HG03342 (cell line): ENCODE results near the gene GNG12.

Experiments used
- ATAC-seq: cut with Tn5 transposase; IDR thresholded peaks from one replicate; pipeline ENCODE4 v1.9.1; 2021; ENCODE audit warnings: mild to moderate bottlenecking, moderate library complexity; ENCODE audit not compliant: unreplicated experiment

Gene GNG12

DNA sequence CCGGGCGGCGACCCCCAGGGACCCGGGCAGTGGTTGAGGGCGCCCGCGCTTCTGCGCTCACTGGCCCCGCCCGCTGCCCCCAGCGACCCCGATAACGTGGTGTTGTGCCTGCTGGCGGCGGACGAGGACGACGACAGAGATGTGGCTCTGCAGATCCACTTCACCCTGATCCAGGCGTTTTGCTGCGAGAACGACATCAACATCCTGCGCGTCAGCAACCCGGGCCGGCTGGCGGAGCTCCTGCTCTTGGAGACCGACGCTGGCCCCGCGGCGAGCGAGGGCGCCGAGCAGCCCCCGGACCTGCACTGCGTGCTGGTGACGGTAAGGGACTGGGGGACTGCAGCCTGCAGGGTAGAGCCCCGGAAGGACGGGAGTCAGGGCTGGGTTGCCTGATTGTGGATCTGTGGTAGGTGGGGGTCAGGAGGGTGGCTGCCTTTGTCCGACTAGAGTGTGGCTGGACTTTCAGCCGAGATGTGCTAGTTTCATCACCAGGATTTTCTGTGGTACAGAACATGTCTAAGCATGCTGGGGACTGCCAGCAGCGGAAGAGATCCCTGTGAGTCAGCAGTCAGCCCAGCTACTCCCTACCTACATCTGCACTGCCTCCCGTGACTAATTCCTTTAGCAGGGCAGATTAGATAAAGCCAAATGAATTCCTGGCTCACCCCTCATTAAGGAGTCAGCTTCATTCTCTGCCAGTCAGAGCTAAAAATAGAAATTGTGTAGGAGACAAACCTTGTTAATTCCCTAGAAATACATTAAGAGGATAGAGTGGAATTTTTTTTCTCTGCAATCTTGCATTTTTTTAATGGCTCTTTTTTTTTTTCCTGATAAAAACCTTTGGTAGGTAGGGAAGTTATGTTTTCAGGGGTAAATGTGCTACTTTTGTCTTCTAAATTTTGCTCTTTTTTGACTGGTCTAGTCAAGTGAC, 146.7 kb downstream of the GNG12 start:
- peak; percentile 22 for ATAC-seq

DNA sequence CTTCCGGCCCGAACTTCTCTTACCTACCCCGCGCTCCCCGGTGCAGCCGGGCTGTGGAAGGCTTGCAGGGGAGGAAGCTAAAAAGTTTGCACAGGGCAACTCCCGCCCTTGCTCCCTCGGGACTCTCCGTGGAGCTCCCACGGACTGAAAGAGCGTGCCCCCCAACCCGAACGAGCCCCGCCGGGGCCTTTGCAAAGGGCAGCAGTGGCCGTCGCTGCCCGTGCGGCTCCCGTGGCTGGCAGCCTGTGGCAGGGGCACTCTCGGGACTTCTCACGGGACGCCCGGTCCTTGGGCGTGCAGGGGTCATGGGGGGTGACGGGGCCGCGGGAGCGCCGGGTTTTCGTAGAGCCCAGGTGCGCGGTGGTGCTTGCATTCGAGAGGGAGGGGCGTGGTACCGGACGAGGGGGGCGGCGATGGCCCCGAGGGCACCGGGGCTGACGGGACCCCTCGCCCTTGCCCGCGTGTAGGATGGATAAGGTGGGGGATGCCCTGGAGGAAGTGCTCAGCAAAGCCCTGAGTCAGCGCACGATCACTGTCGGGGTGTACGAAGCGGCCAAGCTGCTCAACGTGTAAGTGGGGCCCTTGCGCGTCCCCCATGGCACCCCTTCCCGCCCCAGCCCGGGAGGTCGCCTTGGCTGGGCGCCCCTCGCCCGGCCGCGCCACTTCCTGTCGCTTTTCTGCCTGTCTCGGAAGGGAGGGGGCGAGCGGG, 147.6 kb downstream of the GNG12 start:
- ATAC-seq = peak; percentile 4

DNA sequence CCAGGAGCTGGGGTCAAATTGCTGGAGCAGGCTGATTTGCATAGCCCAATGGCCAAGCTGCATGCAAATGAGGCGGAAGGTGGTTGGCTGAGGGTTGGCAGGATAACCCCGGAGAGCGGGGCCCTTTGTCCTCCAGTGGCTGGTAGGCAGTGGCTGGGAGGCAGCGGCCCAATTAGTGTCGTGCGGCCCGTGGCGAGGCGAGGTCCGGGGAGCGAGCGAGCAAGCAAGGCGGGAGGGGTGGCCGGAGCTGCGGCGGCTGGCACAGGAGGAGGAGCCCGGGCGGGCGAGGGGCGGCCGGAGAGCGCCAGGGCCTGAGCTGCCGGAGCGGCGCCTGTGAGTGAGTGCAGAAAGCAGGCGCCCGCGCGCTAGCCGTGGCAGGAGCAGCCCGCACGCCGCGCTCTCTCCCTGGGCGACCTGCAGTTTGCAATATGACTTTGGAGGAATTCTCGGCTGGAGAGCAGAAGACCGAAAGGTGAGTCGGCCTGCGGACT, 148.2 kb downstream of the GNG12 start, which contains the start of gene GADD45A:
Gene GADD45A (plus strand): TSS at position 135 of the 491 bp plus-strand sequence. CDS start 294 bp downstream, at position 429.
- ATAC-seq = peak; percentile 88

DNA sequence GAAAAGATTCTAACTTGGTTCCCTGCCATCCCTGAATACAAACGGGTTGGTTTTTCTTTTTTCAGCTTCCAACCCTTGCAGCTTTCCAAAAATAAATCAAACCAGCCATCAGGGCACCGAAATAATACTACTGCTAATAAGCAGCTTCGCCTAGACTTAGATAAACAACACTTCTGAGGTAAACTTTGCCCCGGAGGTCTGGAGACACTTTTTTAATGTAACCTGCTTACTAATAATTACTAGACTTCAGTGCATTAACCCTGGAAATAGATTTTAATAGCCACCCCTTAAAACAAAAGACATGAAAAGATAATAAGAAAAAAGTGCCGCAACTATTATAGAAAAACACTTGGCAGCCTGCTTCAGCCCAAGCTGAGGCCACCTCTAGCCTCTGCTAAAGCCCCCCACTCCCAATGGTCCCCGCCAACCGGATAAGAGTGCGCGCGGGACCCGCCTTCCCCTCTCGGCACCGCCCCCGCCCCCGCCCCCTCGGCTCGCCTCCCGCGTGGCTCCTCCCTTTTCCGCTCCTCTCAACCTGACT, 148.7 kb downstream of the GNG12 start:
- no peak for ATAC-seq

DNA sequence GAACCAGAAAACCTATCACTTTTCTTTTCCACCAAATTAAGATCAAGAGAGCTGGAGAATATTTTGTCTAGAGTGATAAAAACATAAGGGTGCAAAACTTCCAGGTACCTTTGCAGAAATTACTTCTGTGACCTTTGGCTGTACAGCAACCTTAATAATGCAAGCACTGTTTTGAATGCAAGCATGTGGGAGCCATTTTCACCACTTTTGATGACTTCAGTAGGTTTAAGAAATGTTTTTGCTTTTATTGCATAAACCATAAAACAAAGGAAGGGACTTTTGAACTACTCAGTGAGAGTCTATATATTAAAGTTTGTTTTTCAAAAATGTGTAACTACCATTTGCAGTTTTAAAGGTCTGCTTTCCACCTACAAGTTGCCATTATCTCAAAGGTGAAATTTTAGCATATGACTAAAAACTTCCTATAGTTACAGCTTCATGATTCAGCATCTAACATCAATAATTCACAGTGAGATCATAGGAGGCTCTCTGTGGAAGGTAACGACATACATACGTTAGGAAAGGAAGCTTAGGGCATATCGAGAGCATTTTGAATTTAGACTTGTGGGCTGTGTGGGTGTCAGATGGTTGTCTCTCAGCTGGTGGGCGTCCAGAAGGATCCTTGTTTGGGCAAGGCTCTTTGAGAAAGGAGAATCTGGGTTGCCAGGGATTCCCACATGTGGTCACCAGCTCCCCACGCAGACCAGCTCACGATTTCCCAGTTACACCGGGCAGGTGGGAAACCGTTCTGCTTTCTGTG, 149.3 kb downstream of the GNG12 start:
- no peak for ATAC-seq

DNA sequence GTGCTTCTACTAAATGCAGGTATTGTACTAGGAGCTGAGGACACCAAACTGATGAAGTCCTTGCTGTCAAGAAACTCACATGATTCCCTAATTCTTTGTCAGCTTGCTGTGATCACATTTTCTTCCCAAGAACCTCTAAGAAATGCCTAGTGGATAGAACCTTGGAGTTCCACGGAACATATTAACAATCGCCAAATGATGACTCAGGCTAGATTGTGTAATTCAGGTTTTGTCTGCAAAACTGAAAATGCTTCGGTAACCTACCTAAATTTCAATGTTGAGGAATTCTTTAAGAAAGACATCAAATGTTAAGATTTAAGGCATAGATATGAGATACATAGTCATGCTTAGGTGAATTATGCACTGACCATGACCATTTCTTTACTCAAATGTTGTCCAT, 150.0 kb downstream of the GNG12 start:
- ATAC-seq = no peak

DNA sequence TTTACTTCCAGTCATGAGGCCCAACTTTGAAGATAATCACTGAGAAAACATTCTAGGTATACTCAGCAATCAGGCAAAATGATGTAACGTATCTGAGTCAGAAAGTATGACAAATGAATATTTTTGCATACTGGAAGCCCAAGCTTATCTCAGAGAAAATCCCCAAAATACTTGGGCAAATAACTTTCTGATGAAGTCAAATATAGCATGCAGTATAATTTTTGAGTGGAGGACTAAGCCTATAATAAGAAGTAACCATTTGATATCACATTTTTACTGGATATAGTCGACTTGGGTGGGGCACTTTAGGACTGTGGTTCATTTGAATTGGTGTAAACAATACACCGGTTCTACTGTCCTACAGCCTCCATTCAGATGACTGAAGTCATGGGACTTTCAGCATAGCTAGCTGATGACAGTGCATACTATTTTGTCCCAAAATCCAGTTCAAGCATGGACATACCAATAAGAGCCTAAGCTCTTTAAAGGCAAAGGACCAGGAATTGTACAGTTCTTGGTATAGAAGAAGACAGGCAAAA, 150.5 kb downstream of the GNG12 start:
- no peak for ATAC-seq

DNA sequence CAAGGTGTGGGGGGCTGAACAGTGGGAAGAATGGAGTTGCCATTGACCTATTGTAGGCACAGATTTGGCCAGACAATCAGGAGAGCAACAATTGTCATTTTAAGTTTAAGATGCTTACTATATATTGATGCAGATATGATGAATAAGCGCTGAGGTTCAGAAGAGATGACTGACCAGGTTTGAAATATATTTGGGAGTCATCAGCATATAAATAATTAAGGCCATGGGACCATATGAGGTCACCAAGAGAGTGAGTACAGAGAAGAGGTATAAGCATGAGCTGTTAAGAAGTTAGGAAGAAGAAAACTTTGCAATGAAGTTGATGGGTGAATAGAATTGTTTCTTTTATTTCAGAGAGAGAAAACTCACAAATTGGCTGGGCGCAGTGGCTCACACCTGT, 152.8 kb downstream of the GNG12 start:
- ATAC-seq = no peak

DNA sequence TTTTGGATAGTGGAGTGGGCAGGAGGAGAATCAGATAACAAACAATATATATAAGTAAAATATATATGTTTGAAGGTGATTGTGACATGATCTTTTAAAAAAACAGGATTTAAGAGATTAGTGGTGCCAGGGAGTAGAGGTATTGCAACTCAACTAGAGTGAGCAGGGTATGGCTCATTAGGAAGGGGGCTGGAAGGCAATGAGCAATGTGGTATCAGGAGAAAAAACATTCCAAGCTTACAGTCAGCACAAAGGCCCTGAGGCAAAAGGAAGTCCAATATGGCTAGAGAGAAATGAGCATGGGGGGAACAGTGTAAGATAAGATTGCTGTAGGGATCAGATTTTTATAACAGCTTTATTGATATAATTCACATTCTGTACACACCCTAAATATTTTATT, 153.6 kb downstream of the GNG12 start:
- no peak for ATAC-seq

DNA sequence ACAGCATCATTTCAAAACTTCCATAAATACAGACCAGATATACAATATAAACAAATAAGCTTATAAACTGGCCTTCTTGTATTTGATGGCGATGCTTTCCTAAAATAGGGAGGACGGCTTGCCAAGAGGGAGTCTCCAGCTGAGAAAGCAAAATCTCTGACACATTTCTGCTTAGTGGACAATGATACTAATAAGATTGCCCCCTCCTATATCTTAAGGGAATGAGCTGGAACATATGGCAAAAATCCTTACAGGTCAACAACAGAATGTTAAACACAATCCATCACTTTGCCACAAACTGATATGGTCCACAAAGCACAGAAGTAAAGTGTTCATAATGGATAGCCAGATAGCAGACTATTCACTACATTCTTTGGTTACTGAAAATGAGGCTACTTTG, 155.3 kb downstream of the GNG12 start:
- ATAC-seq = no peak

DNA sequence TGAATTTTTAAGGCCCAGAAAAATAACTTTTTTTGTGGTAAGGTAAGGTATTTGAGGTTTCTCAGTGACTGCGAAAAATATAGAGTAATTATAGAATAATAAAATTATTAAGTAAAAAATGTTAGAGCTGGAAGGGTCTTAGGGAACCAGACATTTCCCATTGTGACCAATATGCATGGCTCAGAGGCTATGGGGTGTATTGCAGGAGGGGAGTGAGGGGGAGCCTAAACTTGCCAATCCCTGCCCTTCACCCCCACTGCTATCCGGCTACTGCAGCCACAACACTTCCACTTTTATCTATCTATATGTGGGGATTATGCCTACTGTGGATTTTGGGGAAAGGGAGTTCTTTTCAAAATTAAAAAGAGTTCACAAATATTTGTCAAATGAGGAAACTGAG, 155.9 kb downstream of the GNG12 start:
- no peak for ATAC-seq

DNA sequence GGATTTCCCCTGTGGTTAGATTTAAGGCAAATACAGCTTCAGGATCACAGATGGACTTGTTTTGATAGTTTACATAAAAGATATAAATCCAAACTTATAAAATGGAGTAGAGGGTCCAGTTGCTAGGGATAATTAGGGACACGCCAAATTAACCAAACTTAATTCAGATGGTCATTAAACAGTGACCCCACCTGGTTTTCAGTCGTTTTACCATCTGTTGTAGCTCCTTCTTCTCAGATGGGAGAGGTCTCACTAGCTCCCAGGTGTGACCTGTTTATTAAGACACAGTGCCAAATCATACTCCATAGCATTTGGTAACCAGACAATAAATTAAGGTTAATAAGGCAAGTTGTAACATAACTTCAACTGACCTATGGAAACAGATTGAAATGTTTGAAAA, 156.3 kb downstream of the GNG12 start:
- no peak for ATAC-seq

DNA sequence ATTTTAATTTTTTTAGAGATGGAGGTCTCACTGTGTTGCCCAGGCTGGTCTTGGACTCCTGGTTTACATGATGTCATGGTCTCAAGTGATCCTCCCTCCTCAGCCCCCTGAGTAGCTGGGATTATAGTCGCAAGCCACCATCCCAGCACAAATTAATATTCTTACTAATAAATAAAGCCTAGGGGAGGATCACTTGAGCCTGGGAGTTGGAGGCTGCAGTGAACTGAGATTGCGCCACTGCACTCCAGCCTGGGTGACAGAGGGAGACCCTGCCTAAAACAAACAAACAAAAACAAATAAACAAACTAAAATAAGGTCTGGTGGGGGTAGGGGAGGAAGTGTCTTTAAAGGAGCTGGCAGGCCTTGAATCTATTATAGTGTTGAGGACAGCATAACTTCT, 157.0 kb downstream of the GNG12 start:
- no peak for ATAC-seq

DNA sequence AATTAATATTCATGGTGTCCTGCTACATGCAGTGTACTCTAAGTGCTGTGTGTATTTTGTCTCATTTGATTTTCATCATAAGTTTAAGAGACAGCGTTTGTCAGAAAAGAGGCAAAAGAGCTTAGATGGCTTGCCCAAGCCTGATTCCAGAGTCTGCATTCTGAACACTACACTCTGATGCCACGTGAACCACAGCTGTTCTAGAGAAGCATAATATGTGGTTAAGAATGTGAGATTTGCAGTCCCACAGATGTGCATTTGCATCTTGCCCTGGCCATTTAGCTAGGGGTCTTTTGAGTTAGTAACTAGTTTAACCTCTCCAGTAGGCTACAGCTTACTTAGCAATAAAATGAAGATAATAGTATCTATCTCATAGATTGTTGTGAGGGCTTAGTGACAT, 157.5 kb downstream of the GNG12 start:
- peak; percentile 55 for ATAC-seq

DNA sequence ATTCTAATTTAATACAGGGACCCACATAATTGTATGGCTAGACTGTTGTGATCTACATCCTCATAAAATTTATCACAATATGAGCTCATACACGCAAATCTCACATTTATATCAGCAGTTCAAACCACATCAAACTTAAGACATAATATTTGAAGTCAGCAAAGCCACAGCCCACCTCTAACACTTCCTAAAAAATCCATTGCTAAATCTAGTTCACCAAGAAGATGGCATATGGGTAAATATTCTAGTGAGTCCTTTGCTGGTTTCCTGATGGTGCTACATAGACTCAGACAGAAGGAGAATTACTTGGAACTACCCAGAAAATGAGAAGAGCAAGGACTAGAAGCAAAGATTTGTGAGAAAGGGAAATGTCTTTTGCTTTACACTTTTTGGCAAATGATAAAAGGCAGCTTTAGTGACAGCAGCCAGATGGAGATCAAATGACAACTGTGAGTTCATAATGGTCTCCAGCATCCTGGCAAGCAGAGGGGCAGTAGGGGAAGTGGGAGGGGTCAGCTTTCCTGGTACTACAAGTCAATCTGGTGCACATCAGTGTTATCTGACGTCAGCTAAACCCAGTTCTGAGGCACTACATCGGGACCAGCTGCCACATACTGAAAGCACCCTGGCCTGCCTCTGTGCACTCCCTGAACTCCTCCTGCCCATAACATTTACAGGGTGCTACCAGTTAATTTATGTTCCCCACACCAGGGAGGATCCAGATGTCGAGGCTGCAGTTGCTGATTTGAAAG, 158.8 kb downstream of the GNG12 start:
- ATAC-seq = no peak

DNA sequence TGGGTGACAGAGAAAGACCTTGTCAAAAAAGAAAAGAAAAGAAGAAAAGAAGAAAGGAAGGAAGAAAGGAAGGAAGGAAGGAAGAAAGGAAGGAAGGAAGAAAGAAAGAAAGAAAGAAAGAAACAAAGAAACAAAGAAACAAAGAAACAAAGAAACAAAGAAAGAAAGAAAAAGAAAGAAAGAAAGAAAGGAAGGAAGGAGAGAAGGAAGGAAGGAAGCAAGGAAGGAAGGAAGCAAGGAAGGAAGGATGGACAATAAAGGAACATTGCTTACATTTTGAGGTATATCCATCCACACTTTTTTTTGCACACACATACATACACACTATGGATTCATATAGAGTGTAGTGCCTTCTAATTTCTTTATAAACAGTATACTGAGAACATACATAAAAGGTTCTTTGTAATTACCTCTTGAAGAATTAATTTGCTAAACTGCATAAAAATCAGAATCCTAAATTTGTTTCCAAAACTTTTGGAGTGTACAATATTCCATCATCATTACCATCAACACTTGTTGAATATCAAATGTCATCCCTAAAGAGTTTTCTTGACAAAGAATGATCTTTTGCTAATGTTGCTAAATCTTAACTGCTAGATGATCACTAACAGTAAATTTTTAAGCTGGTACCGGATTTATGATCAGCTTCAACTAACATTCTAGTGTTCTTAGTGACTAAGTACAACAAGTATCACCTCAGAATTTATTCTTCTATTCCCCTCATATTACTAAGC, 159.6 kb downstream of the GNG12 start:
- no peak for ATAC-seq

DNA sequence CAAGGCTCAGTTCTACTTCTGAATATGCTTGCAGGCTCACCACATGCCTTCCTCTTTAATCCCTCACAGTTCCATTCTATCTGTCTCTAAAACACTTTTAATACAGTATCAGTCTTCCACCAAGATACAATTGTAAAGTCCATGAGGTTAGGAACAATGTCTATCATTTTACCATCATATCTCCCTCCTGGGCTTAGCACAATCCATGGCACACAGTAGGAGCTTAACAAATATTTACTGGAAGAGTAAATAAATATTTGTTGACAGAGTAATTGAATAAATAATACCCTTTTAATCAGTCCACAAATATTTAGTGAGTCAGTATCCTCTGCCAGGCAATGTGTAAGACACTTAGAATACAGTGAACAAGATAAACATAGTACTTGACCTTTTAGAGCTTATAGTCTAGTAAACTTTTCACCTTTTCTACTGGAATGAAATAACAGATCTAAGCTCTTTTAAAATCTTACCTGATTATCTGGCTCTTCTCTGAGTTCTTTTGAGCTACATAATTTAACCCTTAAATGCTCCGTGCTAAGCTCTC, 160.9 kb downstream of the GNG12 start:
- ATAC-seq = no peak

DNA sequence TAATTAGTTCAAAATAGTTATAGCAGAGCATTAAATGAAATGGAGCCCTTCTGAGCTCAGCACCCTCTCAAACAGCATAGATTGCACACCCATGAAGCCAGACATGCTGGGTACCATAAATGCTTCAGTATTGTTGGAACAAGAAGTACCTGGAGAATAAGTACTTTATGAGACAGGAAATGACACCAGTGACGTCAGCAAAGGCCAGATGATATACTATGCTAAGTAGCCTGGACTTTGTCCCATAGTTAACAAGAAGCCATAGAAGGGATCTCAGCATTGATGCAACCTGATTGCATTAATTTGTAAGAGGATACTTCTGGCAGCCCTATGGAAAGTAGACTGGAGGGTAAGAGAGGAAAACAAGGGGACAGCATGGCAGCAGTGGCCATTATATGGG, 164.6 kb downstream of the GNG12 start:
- no peak for ATAC-seq

DNA sequence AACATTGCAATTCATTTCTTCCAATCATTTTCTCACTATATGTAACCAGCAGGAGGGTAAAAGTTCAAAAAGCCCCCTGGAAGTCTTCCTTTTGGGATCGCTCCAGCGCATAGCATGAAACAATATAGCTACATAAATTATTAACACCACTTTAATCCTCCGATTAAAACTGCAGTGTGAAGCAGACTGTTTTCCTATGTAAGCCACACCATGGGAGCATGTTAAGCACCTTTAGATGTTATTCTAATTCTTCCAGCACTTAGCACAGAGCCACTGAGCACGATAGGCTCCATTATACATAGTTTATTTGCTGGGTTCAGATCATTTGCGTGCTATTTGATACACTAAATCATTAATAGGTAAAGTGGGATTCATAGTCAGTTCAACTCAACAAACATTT, 166.6 kb downstream of the GNG12 start:
- no peak for ATAC-seq
